DND-41 (cell line): ENCODE results near the gene SLC38A10.

Experiments
- CTCF ChIP-seq: IDR thresholded peaks from 2 replicates; pipeline ENCODE4 v1.5.1; 2012; ENCODE audit warnings: borderline replicate concordance, low read length, moderate library complexity, mild to moderate bottlenecking; ENCODE audit not compliant: poor library complexity, severe bottlenecking; ENCODE audit errors: extremely low read depth
- EZH2 ChIP-seq: IDR thresholded peaks from 3 replicates; pipeline ENCODE4 v1.6.1; 2012; ENCODE audit warnings: borderline replicate concordance, low read depth, mild to moderate bottlenecking, moderate library complexity, low read length, inconsistent platforms; ENCODE audit not compliant: severe bottlenecking

GRCh38 chr17:81259058-81259605 is 36.0 kb downstream of the SLC38A10 start:
- TF ChIP-seq CTCF (no peak), EZH2 (no peak)
